Loucy (cell line): ENCODE measurements around the gene ISX.

ENCODE experiments used
- EZH2phosphoT487 ChIP-seq: fragments of 200-600 bp; IDR thresholded peaks from 2 replicates; pipeline ENCODE4 v1.6.1; 2018; ENCODE audit warnings: antibody characterized with exemption, mild to moderate bottlenecking, moderate library complexity, borderline replicate concordance
- TF ChIP-seq, protein P1 (sequence below): fragments of 200-600 bp; sonication (generic); conservative IDR thresholded peaks from 2 replicates; pipeline ENCODE4 v1.5.1; 2014; ENCODE audit warnings: mild to moderate bottlenecking, antibody characterized with exemption, low read length

- TF ChIP-seq, protein P1, sequence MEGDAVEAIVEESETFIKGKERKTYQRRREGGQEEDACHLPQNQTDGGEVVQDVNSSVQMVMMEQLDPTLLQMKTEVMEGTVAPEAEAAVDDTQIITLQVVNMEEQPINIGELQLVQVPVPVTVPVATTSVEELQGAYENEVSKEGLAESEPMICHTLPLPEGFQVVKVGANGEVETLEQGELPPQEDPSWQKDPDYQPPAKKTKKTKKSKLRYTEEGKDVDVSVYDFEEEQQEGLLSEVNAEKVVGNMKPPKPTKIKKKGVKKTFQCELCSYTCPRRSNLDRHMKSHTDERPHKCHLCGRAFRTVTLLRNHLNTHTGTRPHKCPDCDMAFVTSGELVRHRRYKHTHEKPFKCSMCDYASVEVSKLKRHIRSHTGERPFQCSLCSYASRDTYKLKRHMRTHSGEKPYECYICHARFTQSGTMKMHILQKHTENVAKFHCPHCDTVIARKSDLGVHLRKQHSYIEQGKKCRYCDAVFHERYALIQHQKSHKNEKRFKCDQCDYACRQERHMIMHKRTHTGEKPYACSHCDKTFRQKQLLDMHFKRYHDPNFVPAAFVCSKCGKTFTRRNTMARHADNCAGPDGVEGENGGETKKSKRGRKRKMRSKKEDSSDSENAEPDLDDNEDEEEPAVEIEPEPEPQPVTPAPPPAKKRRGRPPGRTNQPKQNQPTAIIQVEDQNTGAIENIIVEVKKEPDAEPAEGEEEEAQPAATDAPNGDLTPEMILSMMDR, result no peak
- no peak for TF ChIP-seq EZH2phosphoT487
Measured at GRCh38 chr22:35119494-35119893, 53.5 kb downstream of the ISX start.
